B cell (primary cell): ENCODE data around the gene RFC3. TPM values are rescaled to one million over a fixed set of nuclear protein-coding genes. Genes with fewer than 3 reads are reported as not detected.

Source experiments
- ATAC-seq: fragments of 200-7000 bp; cut with Tn5 transposase; one replicate; pipeline ENCODE4 v1.10.0; 2021; ENCODE audit warnings: low read depth, mild to moderate bottlenecking, moderate number of reproducible peaks, moderate library complexity
- CTCF ChIA-PET: fragments of 350-600 bp; sonication (Branson Sonifier 250); formaldehyde crosslinking; loops from one replicate; lab custom pipeline; 2021; ENCODE audit warnings: antibody characterized with exemption, inconsistent platforms; lab: Charles Lee
- POLR2A ChIA-PET: fragments of 350-600 bp; sonication (Branson Sonifier 250); formaldehyde crosslinking; loops from one replicate; lab custom pipeline; 2021; ENCODE audit warnings: antibody characterized with exemption; lab: Charles Lee
- DNase-seq: peaks from one replicate; pipeline ENCODE4 v3.0.0; 2013
- H2AFZ ChIP-seq: 2 replicates; pipeline ENCODE4 v1.6.1; 2012; ENCODE audit warnings: mild to moderate bottlenecking, low read depth, low read length; ENCODE audit not compliant: insufficient read depth, poor library complexity, severe bottlenecking
- H3K27ac ChIP-seq, 2 donors: 1 replicate in 1 of 2; 2 replicates in 1 of 2; pipeline ENCODE4 v1.5.1; 2012 to 2013; ENCODE audit warnings: low read length in 2 of 2, mild to moderate bottlenecking in 2 of 2, moderate library complexity in 1 of 2
- H3K27me3 ChIP-seq, 4 experiments: fragments of 200-600 bp in 1 of 4; sonication (generic) in 1 of 4; replicated peaks in 1 of 4; 1 replicate in 2 of 4; 2 replicates in 2 of 4; pipeline versions ENCODE4 v1.6.1 to v1.7.0; 2013 to 2016; ENCODE audit warnings: low read length in 3 of 4, mild to moderate bottlenecking in 2 of 4, mixed read lengths in 1 of 4, moderate library complexity in 1 of 4; ENCODE audit not compliant: insufficient read depth in 4 of 4, control insufficient read depth in 3 of 4; ENCODE audit errors: control extremely low read depth in 1 of 4
- H3K36me3 ChIP-seq, 2 experiments: replicated peaks in 1 of 2; 1 replicate in 1 of 2; 2 replicates in 1 of 2; pipeline versions ENCODE4 v1.6.1 to v1.7.1; 2013; ENCODE audit warnings: low read length in 1 of 2; ENCODE audit not compliant: insufficient read depth in 2 of 2, control insufficient read depth in 1 of 2; ENCODE audit errors: control extremely low read depth in 1 of 2, extremely low read depth in 1 of 2
- H3K4me1 ChIP-seq, 2 donors: fragments of 200-600 bp in 1 of 2; sonication (generic) in 1 of 2; 1 replicate in 1 of 2; 2 replicates in 1 of 2; pipeline versions ENCODE4 v1.5.1 to v1.6.1; 2013 to 2017; ENCODE audit warnings: low read length in 2 of 2; ENCODE audit not compliant: control insufficient read depth in 2 of 2, insufficient read depth in 2 of 2
- H3K4me2 ChIP-seq: replicated peaks from 2 replicates; pipeline ENCODE3; 2012; ENCODE audit warnings: mild to moderate bottlenecking, low read depth, low read length; ENCODE audit not compliant: poor library complexity, severe bottlenecking
- H3K4me3 ChIP-seq, 5 experiments: fragments of 200-600 bp in 1 of 5; sonication (generic) in 1 of 5; 1 replicate in 3 of 5; 2 replicates in 2 of 5; pipeline versions ENCODE4 v1.5.1 to v1.7.0; 2011 to 2016; ENCODE audit warnings: low read length in 4 of 5, mild to moderate bottlenecking in 4 of 5, low read depth in 2 of 5, control low read depth in 1 of 5, moderate library complexity in 1 of 5; ENCODE audit not compliant: insufficient read depth in 1 of 5; ENCODE audit errors: control extremely low read depth in 1 of 5, extremely low read depth in 1 of 5
- H3K79me2 ChIP-seq: fragments of 200-600 bp; sonication (generic); one replicate; pipeline ENCODE4 v1.6.0; 2016; ENCODE audit warnings: low read length; ENCODE audit not compliant: control insufficient read depth, insufficient read depth
- H3K9ac ChIP-seq: fragments of 200-600 bp; sonication (generic); 2 replicates; pipeline ENCODE4 v1.6.1; 2017; ENCODE audit warnings: mild to moderate bottlenecking, low read length, moderate library complexity
- H3K9me3 ChIP-seq, 3 donors: one replicate each; pipeline versions ENCODE4 v1.6.1 to v1.7.1; 2013; ENCODE audit warnings: low read length in 2 of 3; ENCODE audit not compliant: control insufficient read depth in 2 of 3, insufficient read depth in 1 of 3; ENCODE audit errors: control extremely low read depth in 1 of 3
- H4K20me1 ChIP-seq: 2 replicates; pipeline ENCODE4 v1.6.0; 2012; ENCODE audit warnings: mild to moderate bottlenecking, low read length; ENCODE audit not compliant: insufficient read depth, control insufficient read depth, poor library complexity, severe bottlenecking
- H3K27ac Mint-ChIP-seq: one replicate; pipeline ENCODE4 v1.8.0; 2021; ENCODE audit warnings: mixed read lengths
- H3K27me3 Mint-ChIP-seq: one replicate; pipeline ENCODE4 v1.8.0; 2021; ENCODE audit warnings: mixed read lengths
- H3K4me1 Mint-ChIP-seq: one replicate; pipeline ENCODE4 v1.8.0; 2021; ENCODE audit warnings: mixed read lengths
- H3K4me3 Mint-ChIP-seq: one replicate; pipeline ENCODE4 v1.8.0; 2021; ENCODE audit warnings: mixed read lengths
- H3K9me3 Mint-ChIP-seq: one replicate; pipeline ENCODE4 v1.8.0; 2022; ENCODE audit warnings: mixed read lengths; ENCODE audit not compliant: insufficient read depth
- EZH2 ChIP-seq: IDR thresholded peaks from 2 replicates; pipeline ENCODE4 v1.6.1; 2012; ENCODE audit warnings: borderline replicate concordance, low read depth, mild to moderate bottlenecking, moderate library complexity, low read length; ENCODE audit not compliant: insufficient read depth, poor library complexity, severe bottlenecking
- WGBS: methylation state at CpG from one replicate; pipeline ENCODE4 v1.1.5; 2013; ENCODE audit warnings: missing lambda C conversion rate; ENCODE audit not compliant: insufficient coverage; 5-methylcytosine and 5-hydroxymethylcytosine counted together
- intact Hi-C: fragments of 100-400 bp; cut with micrococcal nuclease; formaldehyde crosslinking; loops from one replicate; pipeline ENCODE4 v1.10.0; 2022
- polyA plus RNA-seq: library from polyadenylated mRNA; depleted of rRNA; stranded (reverse); fragments of >200 nt; gene quantifications from 2 replicates; pipeline ENCODE4 v1.2.3, GENCODE V29; 2012
- total RNA-seq, 2 donors: library from RNA; stranded (reverse); fragments of 120-200 nt in 1 of 2; gene quantifications; 1 replicate in 1 of 2; 2 replicates in 1 of 2; pipeline versions ENCODE4 v1.2.3 to v1.2.4, GENCODE V29; 2013 to 2022
- TF ChIP-seq, protein P1 (sequence below): fragments of 200-600 bp; IDR thresholded peaks from one replicate; pipeline ENCODE4 v1.8.0; 2022; ENCODE audit warnings: antibody characterized with exemption, mild to moderate bottlenecking

Gene RFC3
- total and polyA plus RNA-seq, 2 donors (not counting 1 experiment from before 2014, with no cell fraction given): 3.2 to 9.4 TPM

DNA sequence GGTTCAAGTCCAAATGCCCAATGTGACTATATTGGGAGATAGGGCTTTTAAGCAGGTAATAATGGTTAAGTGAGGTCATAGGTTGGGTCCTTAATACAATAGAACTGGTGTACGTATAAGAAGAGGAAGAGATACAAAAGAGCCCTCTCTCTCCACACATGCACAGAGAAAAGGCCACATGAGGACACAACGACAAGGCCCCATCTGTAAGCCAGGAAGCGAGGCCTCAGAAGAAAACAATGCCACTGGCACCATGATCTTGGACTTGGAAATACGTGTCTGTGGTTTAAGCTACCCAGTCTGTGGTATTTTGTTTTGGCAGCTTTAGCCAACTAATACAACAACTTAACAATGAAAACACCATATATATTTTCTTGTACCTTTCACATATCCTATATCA lies 23.4 kb upstream of the RFC3 start:
- WGBS: no CpG with 5 or more reads among the region's 4 CpGs
- H3K4me3 ChIP-seq: no peak overlapping the region
- H3K79me2 ChIP-seq: no peaks in the 10 kb centered on the region
- H3K27ac ChIP-seq: no peak overlapping the region
- Mint-ChIP-seq H3K27ac (no peak overlapping the region), H3K9me3 (peaks cover 3% of the 10 kb centered on the region), H3K4me1 (peaks cover 4% of the 10 kb centered on the region), H3K4me3 (no peak overlapping the region), H3K27me3 (no peaks in the 10 kb centered on the region)
- H3K27me3 ChIP-seq: no peaks in the 10 kb centered on the region
- no peak overlapping the region for H3K4me2 ChIP-seq
- no peaks in the 10 kb centered on the region for H3K36me3 ChIP-seq
- no peaks in the 10 kb centered on the region for H3K4me1 ChIP-seq
- ATAC-seq (no peak), DNase-seq (no peak)
- TF ChIP-seq, protein P1, sequence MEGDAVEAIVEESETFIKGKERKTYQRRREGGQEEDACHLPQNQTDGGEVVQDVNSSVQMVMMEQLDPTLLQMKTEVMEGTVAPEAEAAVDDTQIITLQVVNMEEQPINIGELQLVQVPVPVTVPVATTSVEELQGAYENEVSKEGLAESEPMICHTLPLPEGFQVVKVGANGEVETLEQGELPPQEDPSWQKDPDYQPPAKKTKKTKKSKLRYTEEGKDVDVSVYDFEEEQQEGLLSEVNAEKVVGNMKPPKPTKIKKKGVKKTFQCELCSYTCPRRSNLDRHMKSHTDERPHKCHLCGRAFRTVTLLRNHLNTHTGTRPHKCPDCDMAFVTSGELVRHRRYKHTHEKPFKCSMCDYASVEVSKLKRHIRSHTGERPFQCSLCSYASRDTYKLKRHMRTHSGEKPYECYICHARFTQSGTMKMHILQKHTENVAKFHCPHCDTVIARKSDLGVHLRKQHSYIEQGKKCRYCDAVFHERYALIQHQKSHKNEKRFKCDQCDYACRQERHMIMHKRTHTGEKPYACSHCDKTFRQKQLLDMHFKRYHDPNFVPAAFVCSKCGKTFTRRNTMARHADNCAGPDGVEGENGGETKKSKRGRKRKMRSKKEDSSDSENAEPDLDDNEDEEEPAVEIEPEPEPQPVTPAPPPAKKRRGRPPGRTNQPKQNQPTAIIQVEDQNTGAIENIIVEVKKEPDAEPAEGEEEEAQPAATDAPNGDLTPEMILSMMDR: no peak
- no peak for TF ChIP-seq EZH2
- H4K20me1 ChIP-seq: no peaks in the 10 kb centered on the region
- POLR2A ChIA-PET: no interaction called here
- intact Hi-C loops: no loop called here
- H3K9me3 ChIP-seq: peaks cover 0 to 3% (median 0%) of the 10 kb centered on the region in 3 donors
- no peak overlapping the region for H2AFZ ChIP-seq
- CTCF ChIA-PET: no interaction called here
- no peak overlapping the region for H3K9ac ChIP-seq

DNA sequence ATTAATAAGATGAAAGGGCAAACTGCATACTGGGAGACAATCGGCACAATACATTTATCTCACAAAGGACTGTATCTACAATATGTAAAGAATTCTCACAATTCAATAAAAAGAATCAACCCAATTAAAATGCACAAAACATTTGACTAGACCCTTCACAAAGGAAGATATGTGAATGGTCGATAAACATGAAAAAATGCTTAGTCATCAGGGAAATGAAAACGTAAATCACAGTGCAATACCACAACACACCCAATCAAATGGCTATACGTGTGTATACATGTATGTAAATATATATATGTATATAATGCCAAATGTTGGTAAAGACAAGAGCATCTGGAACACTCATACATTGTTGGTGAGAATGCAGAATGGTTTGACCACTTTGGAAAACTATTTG lies 21.9 kb upstream of the RFC3 start:
- Mint-ChIP-seq H3K4me3 (no peak overlapping the region), H3K9me3 (peaks cover 3% of the 10 kb centered on the region), H3K27me3 (peaks cover 9% of the 10 kb centered on the region), H3K27ac (no peak overlapping the region), H3K4me1 (peaks cover 4% of the 10 kb centered on the region)
- TF ChIP-seq EZH2: no peak
- TF ChIP-seq, protein P1: no peak
- Histone ChIP-seq H3K36me3 (no peaks in the 10 kb centered on the region), H3K27ac (no peak overlapping the region), H3K79me2 (no peaks in the 10 kb centered on the region), H3K4me3 (no peak overlapping the region), H3K4me2 (no peak overlapping the region), H3K4me1 (no peaks in the 10 kb centered on the region), H2AFZ (no peak overlapping the region), H3K9ac (no peak overlapping the region), H4K20me1 (no peaks in the 10 kb centered on the region), H3K27me3 (peaks cover 0 to 5% (median 0%) of the 10 kb centered on the region in 4 experiments), H3K9me3 (peaks cover 0 to 3% (median 0%) of the 10 kb centered on the region in 3 donors)
- DNase-seq: no peak
- ChIA-PET POLR2A (no interaction called here), CTCF (no interaction called here)
- WGBS: no CpG with 5 or more reads among the region's 4 CpGs
- no peak for ATAC-seq
- intact Hi-C loops: no loop called here
